Left lung (tissue), 10 donors: ENCODE measurements around the gene DCP1B. TPM values are rescaled to one million over a fixed set of nuclear protein-coding genes. Genes with fewer than 3 reads are reported as not detected.

Experiments
- ATAC-seq: fragments of 200-7000 bp; cut with Tn5 transposase; one replicate; pipeline ENCODE4 v1.9.1; 2020; ENCODE audit warnings: moderate library complexity
- DNase-seq, 4 donors: peaks; one replicate each; pipeline ENCODE4 v3.0.0-alpha.2; 2013 to 2020
- H3K27ac ChIP-seq, 2 donors: fragments of 200-600 bp; sonication (generic) in 1 of 2; one replicate each; pipeline versions ENCODE4 v1.5.0 to v1.8.0; 2020 to 2021
- H3K27me3 ChIP-seq, 2 donors: fragments of 200-600 bp; sonication (generic) in 1 of 2; one replicate each; pipeline versions ENCODE4 v1.5.0 to v1.8.0; 2020 to 2021
- H3K36me3 ChIP-seq, 2 donors: fragments of 200-600 bp; sonication (generic) in 1 of 2; one replicate each; pipeline versions ENCODE4 v1.5.0 to v1.8.0; 2020 to 2021
- H3K4me1 ChIP-seq, 2 donors: fragments of 200-600 bp; one replicate each; pipeline ENCODE4 v1.8.0; 2021
- H3K4me3 ChIP-seq, 2 donors: fragments of 200-600 bp; sonication (generic) in 1 of 2; one replicate each; pipeline versions ENCODE4 v1.5.0 to v1.8.0; 2020 to 2021; ENCODE audit warnings: mild to moderate bottlenecking in 1 of 2
- H3K9me3 ChIP-seq, 2 donors: fragments of 200-600 bp; sonication (generic) in 1 of 2; one replicate each; pipeline versions ENCODE4 v1.5.0 to v1.8.0; 2020 to 2021
- CTCF ChIP-seq, 2 donors: fragments of 200-600 bp; sonication (generic) in 1 of 2; IDR thresholded peaks; one replicate each; pipeline versions ENCODE4 v1.5.0 to v1.8.0; 2021; ENCODE audit warnings: antibody characterized with exemption in 2 of 2
- intact Hi-C, 2 donors: fragments of 100-400 bp; cut with DNase I; formaldehyde crosslinking; loops; one replicate each; pipeline versions ENCODE4 v1.11.2 to v1.14.2; 2022
- polyA plus RNA-seq, 6 donors: library from polyadenylated mRNA; unstranded; fragments of 120-200 nt; gene quantifications; one replicate each; pipeline ENCODE4 v1.2.1, GENCODE V29; 2013; ENCODE audit not compliant: insufficient read length in 6 of 6
- total RNA-seq, 2 donors: library from RNA; stranded (reverse); fragmentation: NEBNext Ultra II Directional; extraction: Animal tissue kit (Norgen Biotek cat#: 25700); gene quantifications; one replicate each; pipeline ENCODE4 v1.2.1, GENCODE V29; 2021
- donor health status: DM: no; HTN: yes; CAD: no.
- donor health status: DM: no; HTN: no; CAD: no.

The DCP1B gene
- total and polyA plus RNA-seq, 8 donors: 9.8 to 33.4 (median 28.5) TPM

GRCh38 chr12:1970331-1970900, 33.8 kb downstream of the DCP1B start:
- Histone ChIP-seq H3K4me1 (no peaks in the 10 kb centered on the region), H3K27ac (no peak overlapping the region), H3K9me3 (no peaks in the 10 kb centered on the region), H3K27me3 (no peaks in the 10 kb centered on the region), H3K36me3 (peaks cover 0 to 10% of the 10 kb centered on the region in 2 donors), H3K4me3 (no peak overlapping the region)
- no peak for TF ChIP-seq CTCF (IDR thresholded peaks at IDR 0.05)
- DNase-seq: no peak
- intact Hi-C loops: no loop called here
- ATAC-seq: no peak

- no peaks in the 10 kb centered on the region for H3K9me3 ChIP-seq
- H3K4me1 ChIP-seq: no peaks in the 10 kb centered on the region
- ATAC-seq: no peak
- no peak overlapping the region for H3K4me3 ChIP-seq
- no peak overlapping the region for H3K27ac ChIP-seq
- peaks cover 0 to 30% of the 10 kb centered on the region in 2 donors for H3K36me3 ChIP-seq
- intact Hi-C loops: no loop called here
- no peak for TF ChIP-seq CTCF (IDR thresholded peaks at IDR 0.05)
- no peak for DNase-seq
- H3K27me3 ChIP-seq: no peaks in the 10 kb centered on the region
These were observed 37.6 kb downstream of the DCP1B start for GRCh38 chr12:1966561-1967226.

GRCh38 chr12:1965916-1966315, 38.3 kb downstream of the DCP1B start:
- DNase-seq (no peak), ATAC-seq (no peak)
- Histone ChIP-seq H3K9me3 (no peaks in the 10 kb centered on the region), H3K4me1 (no peaks in the 10 kb centered on the region), H3K27ac (no peak overlapping the region), H3K27me3 (no peaks in the 10 kb centered on the region), H3K36me3 (peaks cover 0 to 30% of the 10 kb centered on the region in 2 donors), H3K4me3 (no peak overlapping the region)
- intact Hi-C loops: no loop called here
- TF ChIP-seq CTCF (IDR thresholded peaks at IDR 0.05): no peak

DNA sequence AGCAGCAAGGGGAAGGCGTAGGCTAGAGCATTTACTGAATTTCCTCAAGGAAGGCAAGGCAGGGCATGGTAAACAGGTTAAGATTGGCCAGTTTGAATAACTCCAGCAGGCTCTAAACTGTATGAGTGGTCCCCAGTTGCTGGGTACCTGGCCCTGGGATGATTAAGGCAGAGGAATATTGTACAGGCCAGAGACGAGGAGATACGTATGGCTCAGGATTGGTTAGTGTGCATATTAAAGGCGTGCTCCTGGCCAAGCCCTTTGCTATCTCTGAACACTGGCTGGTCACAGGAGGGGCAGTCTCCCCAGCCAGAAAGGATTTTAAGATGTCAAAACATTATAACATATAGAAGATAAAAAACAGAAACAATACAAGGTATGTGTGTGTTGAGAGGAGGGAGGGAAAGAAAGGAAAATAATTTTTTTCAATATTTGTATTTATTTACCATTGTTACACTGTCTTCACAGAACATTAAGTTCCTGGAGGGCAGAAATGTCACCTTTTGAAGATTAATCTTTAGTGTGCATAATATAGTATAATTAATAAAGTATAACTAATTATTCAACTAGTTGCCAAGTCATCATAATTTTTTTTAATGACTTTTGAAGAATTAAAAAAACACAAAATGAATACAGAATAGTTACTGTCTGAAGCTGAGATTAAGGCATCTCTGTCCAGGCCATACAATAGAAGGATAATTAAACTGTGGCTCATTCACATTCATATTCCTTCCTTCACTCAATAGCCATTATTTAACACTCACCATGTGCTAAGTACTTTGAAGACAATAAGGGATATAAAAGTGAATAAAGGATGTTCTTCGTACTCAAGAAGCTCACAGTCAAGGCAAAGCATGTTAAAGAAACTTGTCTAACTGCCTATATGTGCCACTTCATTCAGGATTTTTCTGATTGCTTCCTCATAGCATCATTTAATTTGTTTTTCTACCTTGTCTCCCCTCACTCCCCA, 41.9 kb downstream of the DCP1B start:
- no peak for TF ChIP-seq CTCF (IDR thresholded peaks at IDR 0.05)
- no peaks in the 10 kb centered on the region for H3K9me3 ChIP-seq
- H3K4me1 ChIP-seq: no peaks in the 10 kb centered on the region
- no peak for ATAC-seq
- no peak overlapping the region for H3K4me3 ChIP-seq
- H3K27me3 ChIP-seq: no peaks in the 10 kb centered on the region
- H3K36me3 ChIP-seq: peaks cover 0 to 30% of the 10 kb centered on the region in 2 donors
- DNase-seq: no peak
- intact Hi-C loops: no loop called here
- H3K27ac ChIP-seq: no peak overlapping the region

DNA sequence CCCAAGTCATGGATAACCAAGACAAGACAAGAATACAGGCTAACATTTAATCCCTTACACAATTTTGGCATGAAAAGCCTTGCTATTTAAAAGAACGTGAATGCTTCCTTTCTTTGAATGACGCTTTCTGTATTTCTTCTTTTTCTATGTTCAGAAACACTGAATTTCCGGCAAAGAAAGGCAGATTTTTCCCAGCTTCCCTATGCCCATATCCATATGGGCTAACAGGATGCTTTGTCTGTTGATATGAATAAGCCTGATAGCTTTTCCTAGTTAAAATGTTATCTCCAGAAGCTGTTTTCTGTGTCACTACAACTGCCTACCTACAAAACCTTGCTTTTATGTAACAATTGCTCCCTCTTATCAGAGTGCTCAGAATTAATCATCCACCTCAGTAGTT, 47.5 kb downstream of the DCP1B start:
- no peaks in the 10 kb centered on the region for H3K4me1 ChIP-seq
- DNase-seq: no peak
- TF ChIP-seq CTCF (IDR thresholded peaks at IDR 0.05): no peak
- no peak overlapping the region for H3K4me3 ChIP-seq
- H3K27ac ChIP-seq: no peak overlapping the region
- ATAC-seq: no peak
- intact Hi-C loops: no loop called here
- H3K36me3 ChIP-seq: peaks cover 0 to 29% of the 10 kb centered on the region in 2 donors
- H3K9me3 ChIP-seq: no peaks in the 10 kb centered on the region
- no peaks in the 10 kb centered on the region for H3K27me3 ChIP-seq
